B cell (primary cell): ENCODE measurements around the gene ULK4. TPM values are rescaled to one million over a fixed set of nuclear protein-coding genes. Genes with fewer than 3 reads are reported as not detected.

Source experiments
- ATAC-seq: fragments of 200-7000 bp; cut with Tn5 transposase; one replicate; pipeline ENCODE4 v1.10.0; 2021; ENCODE audit warnings: low read depth, mild to moderate bottlenecking, moderate number of reproducible peaks, moderate library complexity
- CTCF ChIA-PET: fragments of 350-600 bp; sonication (Branson Sonifier 250); formaldehyde crosslinking; loops from one replicate; lab custom pipeline; 2021; ENCODE audit warnings: antibody characterized with exemption, inconsistent platforms; lab: Charles Lee
- POLR2A ChIA-PET: fragments of 350-600 bp; sonication (Branson Sonifier 250); formaldehyde crosslinking; loops from one replicate; lab custom pipeline; 2021; ENCODE audit warnings: antibody characterized with exemption; lab: Charles Lee
- DNase-seq: peaks from one replicate; pipeline ENCODE4 v3.0.0; 2013
- H2AFZ ChIP-seq: 2 replicates; pipeline ENCODE4 v1.6.1; 2012; ENCODE audit warnings: mild to moderate bottlenecking, low read depth, low read length; ENCODE audit not compliant: insufficient read depth, poor library complexity, severe bottlenecking
- H3K27ac ChIP-seq, 2 donors: 1 replicate in 1 of 2; 2 replicates in 1 of 2; pipeline ENCODE4 v1.5.1; 2012 to 2013; ENCODE audit warnings: low read length in 2 of 2, mild to moderate bottlenecking in 2 of 2, moderate library complexity in 1 of 2
- H3K27me3 ChIP-seq, 4 experiments: fragments of 200-600 bp in 1 of 4; sonication (generic) in 1 of 4; replicated peaks in 1 of 4; 1 replicate in 2 of 4; 2 replicates in 2 of 4; pipeline versions ENCODE4 v1.6.1 to v1.7.0; 2013 to 2016; ENCODE audit warnings: low read length in 3 of 4, mild to moderate bottlenecking in 2 of 4, mixed read lengths in 1 of 4, moderate library complexity in 1 of 4; ENCODE audit not compliant: insufficient read depth in 4 of 4, control insufficient read depth in 3 of 4; ENCODE audit errors: control extremely low read depth in 1 of 4
- H3K36me3 ChIP-seq, 2 experiments: replicated peaks in 1 of 2; 1 replicate in 1 of 2; 2 replicates in 1 of 2; pipeline versions ENCODE4 v1.6.1 to v1.7.1; 2013; ENCODE audit warnings: low read length in 1 of 2; ENCODE audit not compliant: insufficient read depth in 2 of 2, control insufficient read depth in 1 of 2; ENCODE audit errors: control extremely low read depth in 1 of 2, extremely low read depth in 1 of 2
- H3K4me1 ChIP-seq, 2 donors: fragments of 200-600 bp in 1 of 2; sonication (generic) in 1 of 2; 1 replicate in 1 of 2; 2 replicates in 1 of 2; pipeline versions ENCODE4 v1.5.1 to v1.6.1; 2013 to 2017; ENCODE audit warnings: low read length in 2 of 2; ENCODE audit not compliant: control insufficient read depth in 2 of 2, insufficient read depth in 2 of 2
- H3K4me2 ChIP-seq: replicated peaks from 2 replicates; pipeline ENCODE3; 2012; ENCODE audit warnings: mild to moderate bottlenecking, low read depth, low read length; ENCODE audit not compliant: poor library complexity, severe bottlenecking
- H3K4me3 ChIP-seq, 5 experiments: fragments of 200-600 bp in 1 of 5; sonication (generic) in 1 of 5; 1 replicate in 3 of 5; 2 replicates in 2 of 5; pipeline versions ENCODE4 v1.5.1 to v1.7.0; 2011 to 2016; ENCODE audit warnings: low read length in 4 of 5, mild to moderate bottlenecking in 4 of 5, low read depth in 2 of 5, control low read depth in 1 of 5, moderate library complexity in 1 of 5; ENCODE audit not compliant: insufficient read depth in 1 of 5; ENCODE audit errors: control extremely low read depth in 1 of 5, extremely low read depth in 1 of 5
- H3K79me2 ChIP-seq: fragments of 200-600 bp; sonication (generic); one replicate; pipeline ENCODE4 v1.6.0; 2016; ENCODE audit warnings: low read length; ENCODE audit not compliant: control insufficient read depth, insufficient read depth
- H3K9ac ChIP-seq: fragments of 200-600 bp; sonication (generic); 2 replicates; pipeline ENCODE4 v1.6.1; 2017; ENCODE audit warnings: mild to moderate bottlenecking, low read length, moderate library complexity
- H3K9me3 ChIP-seq, 3 donors: one replicate each; pipeline versions ENCODE4 v1.6.1 to v1.7.1; 2013; ENCODE audit warnings: low read length in 2 of 3; ENCODE audit not compliant: control insufficient read depth in 2 of 3, insufficient read depth in 1 of 3; ENCODE audit errors: control extremely low read depth in 1 of 3
- H4K20me1 ChIP-seq: 2 replicates; pipeline ENCODE4 v1.6.0; 2012; ENCODE audit warnings: mild to moderate bottlenecking, low read length; ENCODE audit not compliant: insufficient read depth, control insufficient read depth, poor library complexity, severe bottlenecking
- H3K27ac Mint-ChIP-seq: one replicate; pipeline ENCODE4 v1.8.0; 2021; ENCODE audit warnings: mixed read lengths
- H3K27me3 Mint-ChIP-seq: one replicate; pipeline ENCODE4 v1.8.0; 2021; ENCODE audit warnings: mixed read lengths
- H3K4me1 Mint-ChIP-seq: one replicate; pipeline ENCODE4 v1.8.0; 2021; ENCODE audit warnings: mixed read lengths
- H3K4me3 Mint-ChIP-seq: one replicate; pipeline ENCODE4 v1.8.0; 2021; ENCODE audit warnings: mixed read lengths
- H3K9me3 Mint-ChIP-seq: one replicate; pipeline ENCODE4 v1.8.0; 2022; ENCODE audit warnings: mixed read lengths; ENCODE audit not compliant: insufficient read depth
- EZH2 ChIP-seq: IDR thresholded peaks from 2 replicates; pipeline ENCODE4 v1.6.1; 2012; ENCODE audit warnings: borderline replicate concordance, low read depth, mild to moderate bottlenecking, moderate library complexity, low read length; ENCODE audit not compliant: insufficient read depth, poor library complexity, severe bottlenecking
- WGBS: methylation state at CpG from one replicate; pipeline ENCODE4 v1.1.5; 2013; ENCODE audit warnings: missing lambda C conversion rate; ENCODE audit not compliant: insufficient coverage; 5-methylcytosine and 5-hydroxymethylcytosine counted together
- intact Hi-C: fragments of 100-400 bp; cut with micrococcal nuclease; formaldehyde crosslinking; loops from one replicate; pipeline ENCODE4 v1.10.0; 2022
- polyA plus RNA-seq: library from polyadenylated mRNA; depleted of rRNA; stranded (reverse); fragments of >200 nt; gene quantifications from 2 replicates; pipeline ENCODE4 v1.2.3, GENCODE V29; 2012
- total RNA-seq, 2 donors: library from RNA; stranded (reverse); fragments of 120-200 nt in 1 of 2; gene quantifications; 1 replicate in 1 of 2; 2 replicates in 1 of 2; pipeline versions ENCODE4 v1.2.3 to v1.2.4, GENCODE V29; 2013 to 2022
- TF ChIP-seq, protein P1 (sequence below): fragments of 200-600 bp; IDR thresholded peaks from one replicate; pipeline ENCODE4 v1.8.0; 2022; ENCODE audit warnings: antibody characterized with exemption, mild to moderate bottlenecking

Gene ULK4
- total and polyA plus RNA-seq, 2 donors (not counting 1 experiment from before 2014, with no cell fraction given): 5.2 to 33.7 TPM

DNA sequence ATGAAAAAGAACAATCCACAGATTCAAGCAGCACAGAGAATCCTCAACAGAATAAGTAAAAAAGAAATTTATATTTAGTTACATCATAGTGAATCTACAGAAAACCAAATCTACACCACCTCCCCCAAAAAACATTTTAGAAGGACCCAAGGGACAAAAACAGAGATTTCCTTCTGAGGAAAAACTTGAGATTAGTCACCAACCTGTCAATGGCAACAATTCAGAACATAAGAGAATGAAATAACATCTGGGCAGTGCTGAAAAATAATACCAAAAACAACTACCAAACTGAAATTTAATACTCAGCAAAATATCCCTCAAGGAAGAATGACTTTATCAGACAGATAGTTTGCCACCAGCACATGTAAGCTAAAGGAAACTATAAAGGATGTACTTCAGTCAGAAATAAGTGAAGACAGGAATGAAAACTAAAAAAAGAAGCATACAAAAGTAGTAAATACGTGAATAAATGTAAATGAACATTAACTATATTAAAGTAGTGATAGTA is 260.7 kb downstream of the ULK4 start:
- Histone ChIP-seq H2AFZ (no peak overlapping the region), H3K36me3 (no peaks in the 10 kb centered on the region), H3K9ac (no peak overlapping the region), H3K9me3 (no peaks in the 10 kb centered on the region), H3K4me1 (no peaks in the 10 kb centered on the region), H3K27me3 (no peaks in the 10 kb centered on the region), H3K79me2 (no peaks in the 10 kb centered on the region), H3K4me2 (no peak overlapping the region), H3K4me3 (no peak overlapping the region), H4K20me1 (no peaks in the 10 kb centered on the region), H3K27ac (no peak overlapping the region)
- Mint-ChIP-seq H3K4me1 (no peaks in the 10 kb centered on the region), H3K4me3 (no peak overlapping the region), H3K27ac (no peak overlapping the region), H3K9me3 (no peaks in the 10 kb centered on the region), H3K27me3 (no peaks in the 10 kb centered on the region)
- TF ChIP-seq, protein P1, sequence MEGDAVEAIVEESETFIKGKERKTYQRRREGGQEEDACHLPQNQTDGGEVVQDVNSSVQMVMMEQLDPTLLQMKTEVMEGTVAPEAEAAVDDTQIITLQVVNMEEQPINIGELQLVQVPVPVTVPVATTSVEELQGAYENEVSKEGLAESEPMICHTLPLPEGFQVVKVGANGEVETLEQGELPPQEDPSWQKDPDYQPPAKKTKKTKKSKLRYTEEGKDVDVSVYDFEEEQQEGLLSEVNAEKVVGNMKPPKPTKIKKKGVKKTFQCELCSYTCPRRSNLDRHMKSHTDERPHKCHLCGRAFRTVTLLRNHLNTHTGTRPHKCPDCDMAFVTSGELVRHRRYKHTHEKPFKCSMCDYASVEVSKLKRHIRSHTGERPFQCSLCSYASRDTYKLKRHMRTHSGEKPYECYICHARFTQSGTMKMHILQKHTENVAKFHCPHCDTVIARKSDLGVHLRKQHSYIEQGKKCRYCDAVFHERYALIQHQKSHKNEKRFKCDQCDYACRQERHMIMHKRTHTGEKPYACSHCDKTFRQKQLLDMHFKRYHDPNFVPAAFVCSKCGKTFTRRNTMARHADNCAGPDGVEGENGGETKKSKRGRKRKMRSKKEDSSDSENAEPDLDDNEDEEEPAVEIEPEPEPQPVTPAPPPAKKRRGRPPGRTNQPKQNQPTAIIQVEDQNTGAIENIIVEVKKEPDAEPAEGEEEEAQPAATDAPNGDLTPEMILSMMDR: no peak
- no peak for TF ChIP-seq EZH2
- no CpG with 5 or more reads among the region's 1 CpG for WGBS
- POLR2A ChIA-PET: no interaction called here
- ATAC-seq (no peak), DNase-seq (no peak)
- CTCF ChIA-PET: no interaction called here
- intact Hi-C loops: no loop called here

GRCh38 chr3:41700155-41700554 is 261.7 kb downstream of the ULK4 start:
- no peaks in the 10 kb centered on the region for H3K27me3 Mint-ChIP-seq
- no CpG with 5 or more reads among the region's 1 CpG for WGBS

More at GRCh38 chr3:41700155-41700554, 261.7 kb downstream of the ULK4 start:
- peaks cover 0 to 5% (median 0%) of the 10 kb centered on the region in 3 donors for H3K9me3 ChIP-seq
- ChIA-PET POLR2A (no interaction called here), CTCF (no interaction called here)
- no peaks in the 10 kb centered on the region for H3K79me2 ChIP-seq
- intact Hi-C loops: no loop called here
- H3K27ac Mint-ChIP-seq: no peak overlapping the region
- no peak overlapping the region for H3K4me3 ChIP-seq
- no peaks in the 10 kb centered on the region for H3K27me3 ChIP-seq
- TF ChIP-seq EZH2: no peak
- TF ChIP-seq, protein P1: no peak
- no peak overlapping the region for H2AFZ ChIP-seq
- H3K4me1 ChIP-seq: no peaks in the 10 kb centered on the region
- H3K27ac ChIP-seq: no peak overlapping the region
- ATAC-seq: no peak
- no peak overlapping the region for H3K9ac ChIP-seq
- no peak for DNase-seq
- no peak overlapping the region for H3K4me2 ChIP-seq
- H3K4me1 Mint-ChIP-seq: no peaks in the 10 kb centered on the region
- H3K9me3 Mint-ChIP-seq: no peaks in the 10 kb centered on the region
- H3K36me3 ChIP-seq: no peaks in the 10 kb centered on the region
- H3K4me3 Mint-ChIP-seq: no peak overlapping the region
- no peaks in the 10 kb centered on the region for H4K20me1 ChIP-seq
